GM23338 (cell line): ENCODE data around the gene NFIA. TPM values are rescaled to one million over a fixed set of nuclear protein-coding genes. Genes with fewer than 3 reads are reported as not detected.

Experiments
- ATAC-seq: fragments of 200-7000 bp; cut with Tn5 transposase; 3 replicates; pipeline ENCODE4 v1.9.1; 2020
- DNase-seq: peaks from one replicate; pipeline ENCODE4 v3.0.0-alpha.2; 2015; ENCODE audit warnings: low spot score
- H2AFZ ChIP-seq: fragments of 200-600 bp; sonication (generic); 2 replicates; pipeline ENCODE4 v1.8.0; 2016; ENCODE audit warnings: antibody characterized with exemption, mild to moderate bottlenecking, moderate library complexity
- H3F3A ChIP-seq: fragments of 200-600 bp; sonication (generic); replicated peaks from 2 replicates; pipeline ENCODE4 v1.8.0; 2017; ENCODE audit warnings: antibody characterized with exemption, mixed run types, low read depth
- H3K27ac ChIP-seq: fragments of 200-600 bp; sonication (generic); 2 replicates; pipeline ENCODE4 v1.6.1; 2016; ENCODE audit warnings: low read depth
- H3K27me3 ChIP-seq: fragments of 200-600 bp; sonication (generic); 2 replicates; pipeline ENCODE4 v1.8.0; 2016; ENCODE audit warnings: mild to moderate bottlenecking, mixed run types, moderate library complexity; ENCODE audit not compliant: insufficient read depth
- H3K36me3 ChIP-seq: fragments of 200-600 bp; sonication (generic); 2 replicates; pipeline ENCODE4 v1.8.0; 2016; ENCODE audit warnings: mild to moderate bottlenecking; ENCODE audit not compliant: insufficient read depth
- H3K4me1 ChIP-seq: fragments of 200-600 bp; sonication (generic); 2 replicates; pipeline ENCODE4 v1.8.0; 2016; ENCODE audit warnings: mild to moderate bottlenecking, moderate library complexity; ENCODE audit not compliant: insufficient read depth
- H3K4me2 ChIP-seq: fragments of 200-600 bp; sonication (generic); 2 replicates; pipeline ENCODE4 v1.7.1; 2017; ENCODE audit warnings: mixed run types
- H3K4me3 ChIP-seq: fragments of 200-600 bp; sonication (generic); 2 replicates; pipeline ENCODE4 v1.6.1; 2016; ENCODE audit warnings: mixed run types
- H3K79me2 ChIP-seq: fragments of 200-600 bp; sonication (generic); replicated peaks from 2 replicates; pipeline ENCODE4 v1.8.0; 2017; ENCODE audit warnings: mild to moderate bottlenecking; ENCODE audit not compliant: insufficient read depth
- H3K9me2 ChIP-seq: fragments of 200-600 bp; sonication (generic); 2 replicates; pipeline ENCODE4 v1.8.0; 2017; ENCODE audit not compliant: insufficient read depth
- H4K20me1 ChIP-seq: fragments of 200-600 bp; sonication (generic); replicated peaks from 2 replicates; pipeline ENCODE4 v1.8.0; 2017; ENCODE audit warnings: mild to moderate bottlenecking; ENCODE audit not compliant: insufficient read depth
- H3K27ac Mint-ChIP-seq: 2 replicates; pipeline ENCODE4 v1.8.0; 2020; ENCODE audit warnings: inconsistent platforms, mild to moderate bottlenecking, moderate library complexity, mixed read lengths
- H3K27me3 Mint-ChIP-seq: 3 replicates; pipeline ENCODE4 v1.8.0; 2022; ENCODE audit warnings: low read depth, mild to moderate bottlenecking, moderate library complexity, mixed read lengths, inconsistent platforms; ENCODE audit not compliant: insufficient read depth, poor library complexity
- H3K36me3 Mint-ChIP-seq: 3 replicates; pipeline ENCODE4 v1.8.0; 2021; ENCODE audit warnings: low read depth, mild to moderate bottlenecking, inconsistent platforms, moderate library complexity, mixed read lengths
- H3K4me1 Mint-ChIP-seq: 3 replicates; pipeline ENCODE4 v1.8.0; 2020; ENCODE audit warnings: mild to moderate bottlenecking, inconsistent platforms, mixed read lengths
- H3K4me3 Mint-ChIP-seq: 3 replicates; pipeline ENCODE4 v1.8.0; 2021; ENCODE audit warnings: moderate library complexity, mild to moderate bottlenecking, inconsistent platforms, mixed read lengths
- H3K9me3 Mint-ChIP-seq: 3 replicates; pipeline ENCODE4 v1.8.0; 2020; ENCODE audit warnings: moderate library complexity, mild to moderate bottlenecking, inconsistent platforms, mixed read lengths
- CTCF ChIP-seq, 2 experiments: fragments of 200-600 bp in 1 of 2; sonication (generic) in 1 of 2; conservative IDR thresholded peaks; 2 replicates each; pipeline versions ENCODE4 v1.5.1 to v1.6.1; 2016 to 2017; ENCODE audit warnings: antibody characterized with exemption in 2 of 2, low read depth in 2 of 2, mild to moderate bottlenecking in 2 of 2, moderate library complexity in 1 of 2
- NANOG ChIP-seq: IDR thresholded peaks from 2 replicates; pipeline ENCODE4 v1.6.1; 2016; ENCODE audit warnings: antibody characterized with exemption, borderline replicate concordance
- POLR2AphosphoS5 ChIP-seq: IDR thresholded peaks from 2 replicates; pipeline ENCODE4 v1.6.1; 2016; ENCODE audit warnings: antibody characterized with exemption, low read depth
- STAT1 ChIP-seq: IDR thresholded peaks from one replicate; pipeline ENCODE4 v1.6.1; 2016; ENCODE audit warnings: antibody characterized with exemption; ENCODE audit not compliant: unreplicated experiment
- ZNF114 ChIP-seq: fragments of 250-450 bp; sonication (Bioruptor Pico); IDR thresholded peaks from 2 replicates; pipeline ENCODE4 v1.5.0; 2020; ENCODE audit warnings: mild to moderate bottlenecking, moderate library complexity
- ZNF331 ChIP-seq: fragments of 250-450 bp; sonication (Bioruptor Pico); IDR thresholded peaks from 2 replicates; pipeline ENCODE4 v1.5.0; 2020; ENCODE audit warnings: low read depth, mild to moderate bottlenecking, moderate library complexity
- polyA plus RNA-seq: library from polyadenylated mRNA; unstranded; fragments of >200 nt; fragmentation: Nextera tagmentation; extraction: Ambion mirVana; gene quantifications from 2 replicates; pipeline ENCODE4 v1.2.1, GENCODE V29; 2016
- total RNA-seq: library from RNA; depleted of rRNA; stranded (reverse); fragments of >200 nt; shearing (Covaris generic); gene quantifications from 2 replicates; pipeline ENCODE4 v1.2.3, GENCODE V29; 2014
- TF ChIP-seq, protein P1 (sequence below): IDR thresholded peaks from one replicate; pipeline ENCODE4 v1.6.1; 2018; ENCODE audit warnings: antibody characterized with exemption; ENCODE audit not compliant: unreplicated experiment

Gene NFIA
- total and polyA plus RNA-seq, 2 experiments from 2014 or later, result 0.97 to 2.3 TPM

DNA sequence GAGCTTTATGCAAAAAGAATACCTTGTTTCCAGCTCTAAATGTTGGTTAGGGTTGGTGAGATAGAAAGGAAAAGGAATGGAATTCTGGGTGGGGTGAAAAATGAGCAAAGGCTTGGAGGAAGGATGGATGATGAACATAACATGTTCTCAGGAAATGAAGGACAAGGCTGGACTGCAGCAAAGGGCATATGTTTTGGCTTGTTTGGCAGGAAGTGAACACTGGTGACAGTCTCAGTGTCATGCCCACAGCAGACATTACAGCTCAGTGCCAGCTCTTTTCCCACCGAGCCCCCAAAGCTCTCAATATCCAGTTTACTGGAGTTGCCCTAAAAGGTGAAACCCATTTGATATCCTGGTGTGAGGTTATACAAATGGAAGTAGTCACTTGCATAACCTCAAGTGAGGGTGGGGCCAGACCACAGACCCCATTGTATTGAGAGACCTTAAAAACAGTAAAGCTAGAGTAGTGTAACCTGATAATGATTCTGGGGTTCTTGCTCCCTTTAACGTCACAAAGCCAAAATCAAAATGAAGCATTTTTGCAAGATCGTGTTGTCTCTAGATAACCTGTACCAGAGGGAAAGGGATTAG, 270.6 kb downstream of the NFIA start:
- no peak overlapping the region for H3K27ac ChIP-seq
- no peak overlapping the region for H3K4me3 ChIP-seq
- TF ChIP-seq STAT1 (no peak), CTCF (conservative IDR thresholded peaks at IDR 0.05; ENCODE audit: low read depth in 2 of 2) (no peak), NANOG (no peak), POLR2AphosphoS5 (no peak), ZNF114 (CRISPR knock-in tag) (no peak), ZNF331 (no peak)
- TF ChIP-seq, protein P1, sequence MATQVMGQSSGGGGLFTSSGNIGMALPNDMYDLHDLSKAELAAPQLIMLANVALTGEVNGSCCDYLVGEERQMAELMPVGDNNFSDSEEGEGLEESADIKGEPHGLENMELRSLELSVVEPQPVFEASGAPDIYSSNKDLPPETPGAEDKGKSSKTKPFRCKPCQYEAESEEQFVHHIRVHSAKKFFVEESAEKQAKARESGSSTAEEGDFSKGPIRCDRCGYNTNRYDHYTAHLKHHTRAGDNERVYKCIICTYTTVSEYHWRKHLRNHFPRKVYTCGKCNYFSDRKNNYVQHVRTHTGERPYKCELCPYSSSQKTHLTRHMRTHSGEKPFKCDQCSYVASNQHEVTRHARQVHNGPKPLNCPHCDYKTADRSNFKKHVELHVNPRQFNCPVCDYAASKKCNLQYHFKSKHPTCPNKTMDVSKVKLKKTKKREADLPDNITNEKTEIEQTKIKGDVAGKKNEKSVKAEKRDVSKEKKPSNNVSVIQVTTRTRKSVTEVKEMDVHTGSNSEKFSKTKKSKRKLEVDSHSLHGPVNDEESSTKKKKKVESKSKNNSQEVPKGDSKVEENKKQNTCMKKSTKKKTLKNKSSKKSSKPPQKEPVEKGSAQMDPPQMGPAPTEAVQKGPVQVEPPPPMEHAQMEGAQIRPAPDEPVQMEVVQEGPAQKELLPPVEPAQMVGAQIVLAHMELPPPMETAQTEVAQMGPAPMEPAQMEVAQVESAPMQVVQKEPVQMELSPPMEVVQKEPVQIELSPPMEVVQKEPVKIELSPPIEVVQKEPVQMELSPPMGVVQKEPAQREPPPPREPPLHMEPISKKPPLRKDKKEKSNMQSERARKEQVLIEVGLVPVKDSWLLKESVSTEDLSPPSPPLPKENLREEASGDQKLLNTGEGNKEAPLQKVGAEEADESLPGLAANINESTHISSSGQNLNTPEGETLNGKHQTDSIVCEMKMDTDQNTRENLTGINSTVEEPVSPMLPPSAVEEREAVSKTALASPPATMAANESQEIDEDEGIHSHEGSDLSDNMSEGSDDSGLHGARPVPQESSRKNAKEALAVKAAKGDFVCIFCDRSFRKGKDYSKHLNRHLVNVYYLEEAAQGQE, result no peak
- no peaks in the 10 kb centered on the region for H3K36me3 ChIP-seq
- H3K27me3 ChIP-seq, result no peaks in the 10 kb centered on the region
- Mint-ChIP-seq H3K27ac (no peak overlapping the region), H3K9me3 (no peaks in the 10 kb centered on the region), H3K4me1 (peaks cover 21% of the 10 kb centered on the region; the same call in 2 of the 3 replicates), H3K27me3 (no peaks in the 10 kb centered on the region), H3K36me3 (no peaks in the 10 kb centered on the region), H3K4me3 (0 out of 3 replicates have a peak overlapping the region, but pooled peaks have one; percentile 15)
- H3K9me2 ChIP-seq, result no peaks in the 10 kb centered on the region
- ATAC-seq (peak; percentile 94), DNase-seq (peak; percentile 53)
- H3K79me2 ChIP-seq, result no peaks in the 10 kb centered on the region
- peaks cover 23% of the 10 kb centered on the region for H3K4me1 ChIP-seq
- no peaks in the 10 kb centered on the region for H4K20me1 ChIP-seq
- peak overlapping the region; percentile 24; the same call in 1 of the 2 replicates for H3K4me2 ChIP-seq
- H3F3A ChIP-seq, result no peaks in the 10 kb centered on the region
- H2AFZ ChIP-seq, result no peak overlapping the region

DNA sequence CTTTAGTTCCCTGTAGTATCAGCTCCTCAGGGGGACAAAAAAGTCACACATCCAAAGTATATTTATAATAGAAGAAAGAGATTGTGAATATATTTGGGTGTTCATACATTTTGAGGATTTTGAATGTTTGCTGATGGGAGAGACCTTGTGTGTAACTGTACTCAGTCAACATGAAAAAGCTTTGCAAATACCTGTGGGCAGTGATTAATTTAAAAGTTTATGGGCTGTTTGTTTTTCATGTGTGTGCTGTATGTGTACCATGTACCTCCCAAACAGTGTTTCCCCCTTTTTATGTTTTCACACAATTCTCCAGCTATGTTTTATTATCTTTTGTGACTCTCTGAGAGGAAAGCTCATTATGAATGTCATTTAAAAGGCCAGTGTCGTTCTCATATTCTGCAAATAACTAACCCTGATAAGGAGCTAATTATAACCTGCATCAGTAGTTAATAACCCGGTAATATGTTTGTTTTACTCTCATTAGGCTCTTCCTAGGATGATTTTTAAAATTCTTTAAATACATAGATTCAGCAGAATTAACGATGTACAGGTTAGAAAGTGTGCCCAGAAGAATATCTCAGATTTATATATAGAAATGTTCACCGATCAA, 271.5 kb downstream of the NFIA start:
- no peaks in the 10 kb centered on the region for H3K9me3 Mint-ChIP-seq
- Histone ChIP-seq H3F3A (no peaks in the 10 kb centered on the region), H3K79me2 (no peaks in the 10 kb centered on the region), H3K27ac (no peak overlapping the region), H2AFZ (no peak overlapping the region), H3K4me3 (no peak overlapping the region), H3K9me2 (no peaks in the 10 kb centered on the region), H3K27me3 (no peaks in the 10 kb centered on the region), H3K4me2 (0 out of 2 replicates have a peak overlapping the region, but pooled peaks have one; percentile 24), H4K20me1 (no peaks in the 10 kb centered on the region), H3K36me3 (no peaks in the 10 kb centered on the region), H3K4me1 (peaks cover 23% of the 10 kb centered on the region)
- no peaks in the 10 kb centered on the region for H3K36me3 Mint-ChIP-seq
- no peak overlapping the region for H3K4me3 Mint-ChIP-seq
- no peak overlapping the region for H3K27ac Mint-ChIP-seq
- no peak for ATAC-seq
- DNase-seq, result no peak
- TF ChIP-seq CTCF (conservative IDR thresholded peaks at IDR 0.05; ENCODE audit: low read depth in 2 of 2), result no peak
- peaks cover 21% of the 10 kb centered on the region; the same call in 2 of the 3 replicates for H3K4me1 Mint-ChIP-seq
- H3K27me3 Mint-ChIP-seq, result peaks cover under 1% of the 10 kb centered on the region
